H1 (cell line): ENCODE data around the gene RND2. TPM values are rescaled to one million over a fixed set of nuclear protein-coding genes. Genes with fewer than 3 reads are reported as not detected.

Experiments used
- CTCF ChIA-PET: fragments of 300-600 bp; sonication (Branson Sonifier 250); formaldehyde crosslinking; loops from one replicate; lab custom pipeline; 2021; ENCODE audit not compliant: partially characterized antibody; lab: Charles Lee
- POLR2A ChIA-PET: fragments of 300-600 bp; sonication (Branson Sonifier 250); formaldehyde crosslinking; loops from one replicate; lab custom pipeline; 2021; ENCODE audit warnings: inconsistent platforms; ENCODE audit not compliant: partially characterized antibody; lab: Charles Lee
- DNase-seq, 2 experiments: peaks; one replicate each; pipeline versions ENCODE4 v3.0.0 to v3.0.0-alpha.2; 2010 to 2022; ENCODE audit warnings: low spot score in 2 of 2, low read depth in 1 of 2, mixed read lengths in 1 of 2
- FAIRE-seq: peaks from 2 replicates; lab custom pipeline; 2011; peaks lifted over from hg19 to GRCh38; lab: Jason Lieb, UNC
- H2AFZ ChIP-seq: 2 replicates; pipeline ENCODE4 v1.8.1; 2012; ENCODE audit warnings: low read length, inconsistent platforms
- H2AK5ac ChIP-seq: 2 replicates; pipeline ENCODE4 v1.6.1; 2013; ENCODE audit warnings: low read depth, low read length
- H2BK120ac ChIP-seq: replicated peaks from 2 replicates; pipeline ENCODE3; 2013; ENCODE audit warnings: low read depth, low read length, inconsistent platforms
- H2BK12ac ChIP-seq: 2 replicates; pipeline ENCODE4 v1.6.1; 2013; ENCODE audit warnings: low read depth, low read length
- H2BK15ac ChIP-seq: 2 replicates; pipeline ENCODE4 v1.6.1; 2013; ENCODE audit warnings: low read length
- H2BK20ac ChIP-seq: 2 replicates; pipeline ENCODE4 v1.6.1; 2013; ENCODE audit warnings: low read length
- H2BK5ac ChIP-seq: 2 replicates; pipeline ENCODE4 v1.6.1; 2013; ENCODE audit warnings: low read depth, low read length
- H3K14ac ChIP-seq: 2 replicates; pipeline ENCODE4 v1.6.1; 2013; ENCODE audit warnings: inconsistent platforms; ENCODE audit not compliant: insufficient read length
- H3K18ac ChIP-seq: 2 replicates; pipeline ENCODE4 v1.6.1; 2013; ENCODE audit warnings: low read length; ENCODE audit errors: extremely low read depth
- H3K23ac ChIP-seq: 2 replicates; pipeline ENCODE4 v1.6.1; 2013; ENCODE audit warnings: inconsistent platforms; ENCODE audit not compliant: insufficient read length
- H3K23me2 ChIP-seq: 2 replicates; pipeline ENCODE4 v1.6.1; 2013; ENCODE audit warnings: low read depth, low read length
- H3K27ac ChIP-seq: 2 replicates; pipeline ENCODE4 v1.6.1; 2011; ENCODE audit warnings: low read depth, low read length, inconsistent platforms
- H3K27me3 ChIP-seq, 4 experiments: replicated peaks in 1 of 4; 1 replicate in 1 of 4; 2 replicates in 3 of 4; pipeline versions ENCODE4 v1.6.1 to v1.8.1; 2011 to 2013; ENCODE audit warnings: low read length in 3 of 4, mild to moderate bottlenecking in 3 of 4, inconsistent platforms in 2 of 4, mixed read lengths in 2 of 4, moderate library complexity in 1 of 4; ENCODE audit not compliant: control insufficient read depth in 3 of 4, insufficient read depth in 3 of 4; ENCODE audit errors: extremely low read depth in 1 of 4
- H3K36me3 ChIP-seq, 4 experiments: 2 replicates each; pipeline versions ENCODE4 v1.6.1 to v1.8.1; 2011 to 2013; ENCODE audit warnings: mild to moderate bottlenecking in 4 of 4, low read length in 3 of 4, moderate library complexity in 2 of 4, control low read depth in 1 of 4, inconsistent platforms in 1 of 4; ENCODE audit not compliant: insufficient read depth in 4 of 4, control insufficient read depth in 2 of 4
- H3K4ac ChIP-seq: replicated peaks from 2 replicates; pipeline ENCODE3; 2013; ENCODE audit warnings: low read length, low read depth, mixed read lengths, inconsistent platforms; ENCODE audit not compliant: insufficient read length
- H3K4me1 ChIP-seq, 4 experiments: replicated peaks in 1 of 4; 1 replicate in 1 of 4; 2 replicates in 3 of 4; pipeline versions ENCODE4 v1.6.1 to v1.8.1; 2011 to 2013; ENCODE audit warnings: low read length in 3 of 4, inconsistent platforms in 2 of 4, mixed read lengths in 1 of 4; ENCODE audit not compliant: insufficient read depth in 4 of 4, control insufficient read depth in 3 of 4
- H3K4me2 ChIP-seq, 2 experiments: 2 replicates each; pipeline versions ENCODE4 v1.6.1 to v1.8.1; 2011 to 2013; ENCODE audit warnings: low read depth in 2 of 2, low read length in 2 of 2, control low read depth in 1 of 2, inconsistent platforms in 1 of 2, mild to moderate bottlenecking in 1 of 2; ENCODE audit not compliant: insufficient read depth in 1 of 2
- H3K4me3 ChIP-seq, 4 experiments: fragments of 200-600, 300-600 bp in 1 of 4; sonication (generic), shearing (Covaris generic), sonication (Bioruptor Twin) in 1 of 4; 2 replicates each; pipeline versions ENCODE4 v1.5.1 to v1.8.1; 2011 to 2016; ENCODE audit warnings: low read length in 4 of 4, low read depth in 3 of 4, control low read depth in 2 of 4, inconsistent platforms in 2 of 4, mild to moderate bottlenecking in 2 of 4, mixed read lengths in 1 of 4, moderate library complexity in 1 of 4; ENCODE audit not compliant: insufficient read depth in 2 of 4; ENCODE audit errors: extremely low read depth in 1 of 4
- H3K56ac ChIP-seq: replicated peaks from 2 replicates; pipeline ENCODE3; 2013; ENCODE audit warnings: low read depth, mild to moderate bottlenecking, mixed read lengths, low read length, inconsistent platforms; ENCODE audit not compliant: insufficient read length
- H3K79me1 ChIP-seq: 2 replicates; pipeline ENCODE4 v1.6.1; 2013; ENCODE audit warnings: low read depth, low read length, control low read depth
- H3K79me2 ChIP-seq, 2 experiments: 2 replicates each; pipeline versions ENCODE4 v1.6.1 to v1.8.1; 2012 to 2013; ENCODE audit warnings: low read length in 2 of 2, mild to moderate bottlenecking in 2 of 2, inconsistent platforms in 1 of 2; ENCODE audit not compliant: insufficient read depth in 2 of 2, control insufficient read depth in 1 of 2
- H3K9ac ChIP-seq, 4 experiments: replicated peaks in 1 of 4; 1 replicate in 1 of 4; 2 replicates in 3 of 4; pipeline versions ENCODE4 v1.6.1 to v1.8.1; 2011 to 2013; ENCODE audit warnings: low read depth in 3 of 4, low read length in 3 of 4, control low read depth in 2 of 4, mild to moderate bottlenecking in 2 of 4, moderate library complexity in 2 of 4, inconsistent platforms in 1 of 4; ENCODE audit errors: extremely low read depth in 1 of 4
- H3K9me3 ChIP-seq, 2 experiments: 2 replicates each; pipeline versions ENCODE4 v1.6.1 to v1.8.1; 2012 to 2013; ENCODE audit warnings: mild to moderate bottlenecking in 2 of 2, moderate library complexity in 2 of 2, control low read depth in 1 of 2, inconsistent platforms in 1 of 2, low read depth in 1 of 2, low read length in 1 of 2, mixed read lengths in 1 of 2; ENCODE audit not compliant: insufficient read depth in 2 of 2
- H4K20me1 ChIP-seq, 2 experiments: replicated peaks in 1 of 2; 2 replicates each; pipeline versions ENCODE3 to v1.8.1; 2011 to 2013; ENCODE audit warnings: inconsistent platforms in 2 of 2, low read length in 2 of 2, mild to moderate bottlenecking in 1 of 2; ENCODE audit not compliant: insufficient read depth in 2 of 2, control insufficient read depth in 1 of 2
- H4K5ac ChIP-seq: 2 replicates; pipeline ENCODE4 v1.6.1; 2013; ENCODE audit warnings: low read length, low read depth, mixed read lengths, inconsistent platforms; ENCODE audit not compliant: insufficient read length
- H4K8ac ChIP-seq: 2 replicates; pipeline ENCODE4 v1.8.0; 2013; ENCODE audit warnings: mild to moderate bottlenecking, moderate library complexity, low read length, inconsistent platforms; ENCODE audit not compliant: insufficient read depth; ENCODE audit errors: extremely low read depth
- H4K91ac ChIP-seq: replicated peaks from 2 replicates; pipeline ENCODE3; 2013; ENCODE audit warnings: low read length, mixed read lengths, inconsistent platforms; ENCODE audit not compliant: insufficient read length
- EP300 ChIP-seq, 2 experiments: IDR thresholded peaks; 1 replicate in 1 of 2; 2 replicates in 1 of 2; pipeline ENCODE4 v1.6.1; 2011 to 2012; ENCODE audit warnings: low read depth in 2 of 2, low read length in 2 of 2, mild to moderate bottlenecking in 2 of 2, borderline replicate concordance in 1 of 2, inconsistent platforms in 1 of 2, moderate library complexity in 1 of 2
- GABPA ChIP-seq: IDR thresholded peaks from 2 replicates; pipeline ENCODE4 v1.6.1; 2011; ENCODE audit warnings: mild to moderate bottlenecking, low read length, moderate library complexity, borderline replicate concordance; ENCODE audit not compliant: insufficient read depth
- HDAC2 ChIP-seq, 2 experiments: fragments of 300-600 bp in 1 of 2; sonication (generic) in 1 of 2; IDR thresholded peaks; 2 replicates each; pipeline ENCODE4 v1.6.1; 2011 to 2012; ENCODE audit warnings: low read depth in 2 of 2, low read length in 2 of 2, mild to moderate bottlenecking in 2 of 2, moderate library complexity in 2 of 2, borderline replicate concordance in 1 of 2, inconsistent platforms in 1 of 2
- KDM4A ChIP-seq: IDR thresholded peaks from one replicate; pipeline ENCODE4 v1.7.1; 2012; ENCODE audit warnings: low read depth, mild to moderate bottlenecking, moderate library complexity, low read length, inconsistent platforms; ENCODE audit not compliant: severe bottlenecking
- RAD21 ChIP-seq, 2 experiments: IDR thresholded peaks in 1 of 2; conservative IDR thresholded peaks in 1 of 2; 2 replicates each; pipeline ENCODE4 v1.6.1; 2011; ENCODE audit warnings: low read depth in 2 of 2, low read length in 2 of 2, improper control_type of control experiment in 1 of 2, inconsistent platforms in 1 of 2, mild to moderate bottlenecking in 1 of 2, moderate library complexity in 1 of 2
- RBBP5 ChIP-seq: IDR thresholded peaks from 2 replicates; pipeline ENCODE4 v1.7.1; 2012; ENCODE audit warnings: low read depth, mild to moderate bottlenecking, inconsistent platforms, low read length, moderate library complexity, borderline replicate concordance
- RXRA ChIP-seq: IDR thresholded peaks from 2 replicates; pipeline ENCODE4 v1.6.1; 2011; ENCODE audit warnings: low read depth, mild to moderate bottlenecking, low read length, moderate library complexity; ENCODE audit not compliant: insufficient read depth
- SP1 ChIP-seq: IDR thresholded peaks from 2 replicates; pipeline ENCODE4 v1.6.1; 2011; ENCODE audit warnings: low read depth, low read length
- WGBS, 2 experiments: shearing (Covaris generic) in 1 of 2; methylation state at CpG; one replicate each; pipeline versions ENCODE4 v1.1.6 to v1.1.7; 2013 to 2015; ENCODE audit warnings: low lambda C conversion rate in 2 of 2, mixed read lengths in 2 of 2, inconsistent platforms in 1 of 2, low coverage in 1 of 2, missing lambda C conversion rate in 1 of 2; ENCODE audit not compliant: insufficient replicate concordance in 2 of 2, insufficient coverage in 1 of 2, insufficient read length in 1 of 2; ENCODE audit errors: extremely low coverage in 1 of 2, missing lambda C conversion rate in 1 of 2; 5-methylcytosine and 5-hydroxymethylcytosine counted together
- polyA plus RNA-seq, 7 experiments: library from polyadenylated mRNA; depleted of rRNA in 3 of 7; stranded (reverse) in 5 of 7; unstranded in 2 of 7; fragments of >200 nt in 5 of 7; fragments of 200-250 nt in 2 of 7; gene quantifications; 1 replicate in 5 of 7; 2 replicates in 1 of 7; 4 replicates in 1 of 7; pipeline versions ENCODE4 v1.2.1 to v1.2.3, GENCODE V29; 2011 to 2013; ENCODE audit warnings: missing spikeins in 2 of 7, mixed read lengths in 2 of 7
- total RNA-seq: library from RNA; stranded (reverse); fragmentation: NEBNext Ultra II Directional; extraction: Animal tissue kit (Norgen Biotek cat#: 25700); gene quantifications from 2 replicates; pipeline ENCODE4 v1.2.1, GENCODE V29; 2021

Gene RND2
- total and polyA plus RNA-seq, 2 of the 8 experiments (the other 6 are each of a cell fraction or from before 2014, with no cell fraction given), result 51.3 to 61.4 TPM

DNA sequence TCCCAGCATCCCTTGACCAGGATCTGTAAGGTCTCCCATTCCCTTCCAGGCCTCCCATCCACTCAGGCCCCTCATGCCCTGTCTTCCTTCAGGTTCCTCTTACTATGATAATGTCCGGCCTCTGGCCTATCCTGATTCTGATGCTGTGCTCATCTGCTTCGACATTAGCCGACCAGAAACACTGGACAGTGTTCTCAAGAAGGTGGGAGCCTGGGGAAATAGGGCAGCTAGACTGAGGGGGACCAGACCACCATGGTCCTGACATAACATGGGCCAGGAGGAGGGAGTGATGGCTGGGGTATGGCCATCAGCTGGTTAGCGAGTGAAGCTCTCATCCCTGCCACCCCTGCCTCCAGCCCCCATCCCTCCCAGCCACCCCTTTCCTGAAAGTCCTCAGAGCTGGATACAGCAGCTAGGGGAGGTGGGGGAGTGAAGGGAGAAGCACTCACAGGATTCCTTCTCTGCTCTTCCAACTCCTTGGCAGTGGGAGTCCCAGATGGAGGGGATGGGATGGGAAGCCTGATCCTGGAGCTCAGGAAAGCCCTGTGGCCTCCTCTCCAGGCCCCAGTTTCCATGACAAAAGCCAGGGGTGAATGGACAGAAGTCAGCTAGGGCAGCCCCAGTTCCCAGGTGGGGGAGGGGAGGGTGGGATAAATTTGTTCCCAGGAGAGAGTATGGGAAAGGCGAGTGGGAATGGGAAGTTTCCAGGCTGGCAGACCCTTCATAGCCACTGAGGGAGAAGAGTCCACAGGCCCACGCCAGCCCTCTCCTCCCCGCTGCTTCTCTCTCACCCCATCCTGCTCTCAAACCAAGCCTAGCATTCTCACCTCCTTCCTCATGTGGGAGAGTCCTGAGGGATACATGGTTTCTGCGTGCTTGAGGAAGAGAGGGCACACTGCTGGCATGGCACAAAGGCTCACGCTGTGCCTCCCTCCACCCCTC lies 2.3 kb downstream of the RND2 start:
- peaks cover 0 to 22% (median 4%) of the 10 kb centered on the region in 4 experiments; a peak in 2 of 8 replicates for H3K36me3 ChIP-seq
- peak overlapping the region; percentile 94 for H2BK5ac ChIP-seq
- peak overlapping the region; percentile 64 to 69 for H3K4me2 ChIP-seq
- no peak overlapping the region for H4K8ac ChIP-seq
- H3K14ac ChIP-seq, result no peak overlapping the region
- peak overlapping the region; percentile 96 for H3K18ac ChIP-seq
- peak overlapping the region in 2 of 4 experiments; percentile 1 to 41; a peak in 3 of 8 replicates for H3K4me3 ChIP-seq
- peak overlapping the region; percentile 69 for H2BK120ac ChIP-seq
- peak overlapping the region; percentile 78 for H2AK5ac ChIP-seq
- H2BK20ac ChIP-seq, result peak overlapping the region; percentile 99
- no peak overlapping the region; a peak in 2 of 7 replicates for H3K9ac ChIP-seq
- ChIA-PET CTCF (interaction anchor here (0.5 to 1.6 kb wide), 4 partner anchors 13 to 282 kb away, joined by 3 to 5 read pairs (median 3); no protein-coding TSS in a partner anchor), POLR2A (interaction anchor here (0.8 to 10.8 kb wide), 5 partner anchors 12 to 288 kb away, joined by 3 to 61 read pairs (median 3); no protein-coding TSS in a partner anchor)
- H3K56ac ChIP-seq, result no peak overlapping the region
- peaks cover 3% of the 10 kb centered on the region; the same call in 1 of the 2 replicates for H3K23me2 ChIP-seq
- H3K4me1 ChIP-seq, result peaks cover 15 to 22% (median 17%) of the 10 kb centered on the region in 4 experiments
- no peaks in the 10 kb centered on the region for H4K20me1 ChIP-seq
- H3K79me1 ChIP-seq, result no peaks in the 10 kb centered on the region; the same call in 1 of the 2 replicates
- H3K23ac ChIP-seq, result no peak overlapping the region
- H2AFZ ChIP-seq, result no peak overlapping the region
- H3K27ac ChIP-seq, result no peak overlapping the region
- peaks cover 0 to 6% of the 10 kb centered on the region in 2 experiments; a peak in 2 of 4 replicates for H3K79me2 ChIP-seq
- no peak for FAIRE-seq
- H3K4ac ChIP-seq, result peak overlapping the region; percentile 73
- no peaks in the 10 kb centered on the region for H3K9me3 ChIP-seq
- peak overlapping the region; percentile 65 for H4K5ac ChIP-seq
- 68% methylated on average over 7 of the region's 9 CpGs; no CpG with 5 or more reads in 1 of the 2 experiments for WGBS, 2 experiments
- H2BK15ac ChIP-seq, result no peak overlapping the region; the same call in 1 of the 2 replicates
- H3K27me3 ChIP-seq, result no peaks in the 10 kb centered on the region
- peak overlapping the region; percentile 92 for H4K91ac ChIP-seq
- H2BK12ac ChIP-seq, result peak overlapping the region; percentile 92
- DNase-seq, result no peak
- peak in 1 of 2 experiments; percentile 77; a peak in 1 of 3 replicates for TF ChIP-seq EP300 (IDR thresholded peaks at IDR 0.05; ENCODE audit: borderline replicate concordance in 1 of 2, low read depth in 2 of 2, low read length in 2 of 2)
- 0 out of 2 replicates have a peak, but pooled peaks have one; percentile 17 for TF ChIP-seq GABPA
- 0 out of 4 replicates have a peak, but pooled peaks of 1 of the 2 experiments have one; percentile 39 for TF ChIP-seq HDAC2 (IDR thresholded peaks at IDR 0.05; ENCODE audit: borderline replicate concordance in 1 of 2, low read depth in 2 of 2, low read length in 2 of 2)
- TF ChIP-seq SP1, result peak; percentile 68
- 0 out of 4 replicates have a peak, but pooled peaks of 1 of the 2 experiments have one; percentile 12 for TF ChIP-seq RAD21 (IDR thresholded peaks at IDR 0.05 in 1 of 2, conservative IDR thresholded peaks at IDR 0.05 in 1 of 2; ENCODE audit: low read depth in 2 of 2, low read length in 2 of 2)
- peak; percentile 73; the same call in 1 of the 2 replicates for TF ChIP-seq RXRA
- TF ChIP-seq KDM4A, result peak; percentile 1
- TF ChIP-seq RBBP5, result peak; percentile 85; the same call in 1 of the 2 replicates
